Right forelimb (tissue), 1 donor: Measurements from ENCODE around the gene GLYATL2.

Source experiments
- DNase-seq: peaks from one replicate; pipeline ENCODE4 v3.0.0-alpha.2; 2018

The GLYATL2 gene, protein sequence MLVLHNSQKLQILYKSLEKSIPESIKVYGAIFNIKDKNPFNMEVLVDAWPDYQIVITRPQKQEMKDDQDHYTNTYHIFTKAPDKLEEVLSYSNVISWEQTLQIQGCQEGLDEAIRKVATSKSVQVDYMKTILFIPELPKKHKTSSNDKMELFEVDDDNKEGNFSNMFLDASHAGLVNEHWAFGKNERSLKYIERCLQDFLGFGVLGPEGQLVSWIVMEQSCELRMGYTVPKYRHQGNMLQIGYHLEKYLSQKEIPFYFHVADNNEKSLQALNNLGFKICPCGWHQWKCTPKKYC

DNA sequence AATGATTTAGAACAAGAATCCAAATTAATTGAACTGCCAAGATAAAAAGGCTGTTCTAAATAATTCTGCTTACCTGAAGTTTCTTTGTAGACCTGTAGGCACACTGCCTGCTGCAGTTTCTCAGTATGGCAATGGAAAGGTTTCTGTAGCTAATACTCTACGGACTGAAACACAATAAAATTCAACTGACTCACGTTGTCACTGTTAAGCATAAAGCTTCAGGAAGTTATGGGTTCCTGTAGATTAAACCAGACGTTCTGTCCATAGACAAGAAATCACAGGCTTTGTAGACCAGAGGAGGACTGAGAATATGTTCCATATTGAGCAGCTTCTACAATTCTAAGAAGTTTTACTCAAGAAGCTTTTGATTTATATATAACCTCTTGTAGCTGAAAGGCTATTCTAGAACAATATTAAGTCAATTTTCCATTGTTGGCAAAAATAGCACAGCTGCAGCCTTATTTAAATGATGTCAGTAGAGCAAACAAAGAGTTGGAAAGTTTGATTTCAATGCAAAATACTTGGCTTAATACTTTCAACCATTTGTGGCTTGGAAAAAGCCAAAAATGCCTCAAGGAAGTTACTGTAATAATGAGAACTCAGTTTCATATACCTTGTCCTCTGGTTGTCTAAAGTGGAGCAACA is at the start of gene GLYATL2:
GLYATL2 (minus strand) TSS at position 344 of the 645 bp plus-strand sequence. CDS start 5,092 bp downstream, outside the sequence.
- no peak for DNase-seq

DNA sequence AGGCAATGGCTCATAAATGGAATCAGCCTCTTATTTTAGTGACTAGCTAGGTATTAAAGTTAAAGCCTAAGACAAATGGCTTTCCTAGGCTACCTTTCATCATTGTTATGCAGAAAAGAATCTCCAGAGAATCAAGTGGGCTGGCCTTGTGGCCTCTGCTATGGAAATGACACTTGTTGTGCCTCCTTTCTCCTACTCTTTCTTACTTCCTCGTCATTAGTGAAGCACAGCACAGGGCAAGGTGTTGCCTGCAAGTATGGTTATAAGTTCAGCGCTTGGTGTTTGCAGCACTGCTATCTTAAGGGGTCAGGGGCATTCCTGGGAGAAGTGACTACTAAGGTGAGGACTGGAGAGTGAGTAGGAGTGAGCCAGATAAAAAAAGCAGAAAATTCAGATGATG is 49.4 kb upstream of the GLYATL2 start:
- no peak for DNase-seq

DNA sequence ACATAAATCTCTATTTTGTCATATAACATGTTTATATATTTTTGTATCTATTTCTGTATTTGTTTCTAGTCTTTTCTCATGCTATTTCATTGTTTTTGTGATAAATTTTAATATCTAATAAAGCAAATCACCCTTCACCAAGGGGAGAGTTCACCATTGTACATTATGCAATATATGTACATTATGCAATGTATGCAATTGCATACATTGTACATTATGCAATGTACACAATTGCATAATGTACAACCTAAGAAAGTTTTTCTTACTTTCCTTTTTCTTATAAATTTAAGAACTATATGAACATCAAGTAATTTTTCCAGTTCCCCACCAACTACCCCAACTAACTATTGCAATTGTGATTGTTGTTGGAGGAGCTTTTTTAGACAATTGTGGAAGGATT is 44.1 kb upstream of the GLYATL2 start:
- no peak for DNase-seq

- DNase-seq: no peak
These were observed 42.9 kb upstream of the GLYATL2 start for GRCh38 chr11:58887452-58887851.

DNA sequence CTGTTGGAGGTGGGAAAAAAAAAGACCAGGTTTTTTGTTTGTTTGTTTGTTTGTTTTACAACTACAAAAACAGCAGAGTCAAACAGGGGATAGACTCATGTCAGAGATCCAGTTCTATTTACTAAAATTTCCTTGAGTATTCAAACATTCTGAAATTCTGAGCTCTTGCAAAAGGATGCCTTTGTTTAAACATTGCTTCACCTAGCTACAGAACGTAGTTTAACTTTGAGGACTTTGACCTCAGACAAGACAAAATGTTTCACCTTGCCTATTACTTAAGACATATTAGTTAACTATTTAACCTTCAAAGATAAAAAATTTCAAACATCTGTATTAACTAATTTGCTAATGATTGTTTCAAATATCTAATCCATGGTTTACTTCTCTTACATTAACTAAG is 36.1 kb upstream of the GLYATL2 start:
- DNase-seq: no peak

DNA sequence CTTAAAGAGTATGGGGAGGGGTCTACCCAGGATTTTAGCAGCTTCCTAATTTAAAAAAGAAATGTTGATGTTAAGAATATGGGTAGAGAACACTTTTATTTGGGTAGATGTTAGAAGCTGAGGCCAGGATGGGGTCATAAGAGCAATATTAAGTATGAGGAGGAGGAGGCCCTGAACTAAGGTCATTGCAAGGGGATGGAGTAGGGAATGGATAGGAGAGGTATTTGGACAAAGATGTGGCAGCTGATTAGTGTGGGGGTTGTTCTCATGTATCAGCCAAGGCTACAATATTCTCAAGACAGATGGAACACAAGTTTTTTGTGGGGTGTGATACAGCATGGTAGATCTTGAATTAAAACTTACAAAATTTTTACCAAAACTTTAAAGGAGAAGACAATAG is 35.7 kb upstream of the GLYATL2 start:
- DNase-seq: no peak

- no peak for DNase-seq
These were observed 23.1 kb upstream of the GLYATL2 start for GRCh38 chr11:58867556-58867955.

DNA sequence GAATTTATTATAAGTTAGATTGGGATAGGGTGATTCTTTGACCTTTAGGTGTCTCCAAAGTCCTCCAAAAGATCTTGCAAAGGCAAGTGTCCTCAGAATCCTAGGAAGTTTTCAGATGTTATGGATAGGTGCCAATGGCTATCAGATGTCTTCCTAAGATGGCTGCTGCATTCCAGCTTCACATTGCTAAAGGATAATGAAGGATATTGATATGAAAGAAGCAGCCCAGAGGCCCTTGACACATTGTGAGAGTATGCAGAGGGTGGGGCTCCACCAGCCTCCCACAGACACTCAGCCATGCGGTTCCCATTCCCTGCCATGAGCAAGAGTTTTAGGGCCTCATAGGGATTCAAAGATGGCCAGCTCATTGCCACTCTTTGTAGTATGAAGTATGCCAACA is 22.3 kb upstream of the GLYATL2 start:
- no peak for DNase-seq

- no peak for DNase-seq
These were observed 19.8 kb upstream of the GLYATL2 start for GRCh38 chr11:58864335-58864734.

GRCh38 chr11:58863697-58864096 is 19.2 kb upstream of the GLYATL2 start:
- no peak for DNase-seq

- DNase-seq: no peak
These were observed 17.0 kb upstream of the GLYATL2 start for GRCh38 chr11:58861533-58861932.

DNA sequence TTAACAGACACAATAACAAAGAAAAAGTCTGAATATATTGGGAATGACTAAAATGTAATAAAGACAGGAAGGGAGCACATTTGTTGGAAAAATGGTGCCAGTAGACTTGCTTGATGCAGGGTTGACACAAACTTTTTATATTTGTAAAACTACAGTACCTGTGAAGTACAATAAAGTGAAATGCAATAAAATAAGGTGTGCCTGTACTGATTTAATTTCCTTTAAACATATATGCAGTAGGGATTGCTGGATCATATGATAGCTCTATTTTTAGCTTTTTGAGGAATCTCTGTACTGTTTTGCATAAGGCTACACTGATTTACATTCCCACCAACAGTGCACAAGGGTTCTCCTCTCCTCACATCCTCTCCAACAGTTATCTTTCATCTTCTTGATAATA is 12.3 kb upstream of the GLYATL2 start:
- DNase-seq: no peak

DNA sequence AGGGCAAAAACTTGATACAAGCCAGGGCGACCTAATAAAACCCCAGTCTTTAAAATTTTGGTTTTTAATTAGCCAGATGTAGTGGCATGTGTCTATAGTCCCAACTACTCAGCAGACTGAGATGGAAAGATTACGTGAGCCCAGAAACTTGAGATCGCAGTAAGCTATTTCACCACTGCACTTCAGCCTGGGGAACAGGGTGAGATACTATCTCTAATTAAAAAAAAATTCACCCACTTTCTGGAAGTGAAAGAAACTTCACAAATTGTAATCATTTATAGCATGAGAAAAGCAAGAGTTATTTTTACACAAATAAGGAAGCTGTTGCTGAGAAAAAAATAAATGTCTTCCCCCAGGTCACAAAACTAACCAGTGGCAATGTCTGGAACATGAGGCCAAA is 882 bp upstream of the GLYATL2 start:
- DNase-seq: no peak

DNA sequence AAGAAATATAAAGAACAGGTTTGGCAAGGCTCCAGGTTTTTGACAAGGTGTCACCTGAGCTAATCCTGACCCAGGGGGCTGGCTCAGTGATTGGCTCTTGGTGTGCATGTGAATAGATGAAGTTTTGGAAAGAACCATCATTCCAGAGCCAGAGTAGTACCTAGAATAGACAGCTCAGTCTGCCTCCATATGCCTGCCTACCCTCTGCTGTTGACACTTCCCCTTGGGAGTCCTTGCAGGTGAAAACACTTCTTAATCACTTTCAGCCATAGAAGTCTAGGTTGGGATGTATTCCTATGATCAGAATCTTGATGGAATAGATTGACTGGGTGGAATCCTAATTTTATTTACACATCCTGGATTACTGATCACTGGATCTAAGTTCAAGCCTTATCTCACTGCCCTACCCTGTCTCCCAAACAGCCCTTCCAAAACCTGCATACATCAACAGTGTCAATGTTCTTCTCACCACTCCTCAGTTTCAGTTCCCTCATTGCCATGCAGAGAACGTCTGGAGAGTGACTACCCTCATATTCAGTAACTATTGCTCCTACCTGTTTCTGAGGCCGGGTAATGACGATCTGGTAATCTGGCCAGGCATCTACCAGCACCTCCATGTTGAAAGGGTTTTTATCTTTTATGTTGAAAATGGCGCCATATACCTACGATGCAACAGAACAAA is 6.7 kb downstream of the GLYATL2 start:
- DNase-seq: no peak

DNA sequence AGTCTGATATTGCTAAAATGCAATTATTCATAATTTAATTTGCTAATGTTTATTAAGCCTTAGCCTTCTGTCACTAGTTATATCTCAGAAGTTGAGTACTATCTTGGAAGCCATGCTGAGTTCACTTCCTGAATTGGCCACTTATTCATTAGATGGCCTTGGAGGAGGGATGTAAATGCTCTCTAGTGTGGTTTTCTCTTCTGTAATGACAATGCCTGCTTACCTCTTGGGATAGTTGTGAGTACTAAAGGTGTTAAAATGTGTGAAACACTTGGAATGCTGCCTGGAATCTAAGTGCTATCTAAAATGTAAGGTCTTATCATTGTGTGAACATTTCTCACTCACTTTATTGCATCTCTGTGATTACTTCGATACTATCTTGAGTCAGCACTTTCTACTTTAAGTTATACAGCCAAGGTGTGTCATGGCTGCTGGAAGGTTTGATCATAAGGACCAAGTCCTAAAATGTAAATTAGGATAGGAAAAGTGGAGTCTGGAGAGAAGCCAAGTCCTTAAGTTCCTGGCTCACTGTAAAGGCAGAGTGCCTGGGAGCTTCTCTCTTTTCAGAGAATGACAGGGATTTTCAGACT is 12.4 kb downstream of the GLYATL2 start:
- DNase-seq: no peak

DNA sequence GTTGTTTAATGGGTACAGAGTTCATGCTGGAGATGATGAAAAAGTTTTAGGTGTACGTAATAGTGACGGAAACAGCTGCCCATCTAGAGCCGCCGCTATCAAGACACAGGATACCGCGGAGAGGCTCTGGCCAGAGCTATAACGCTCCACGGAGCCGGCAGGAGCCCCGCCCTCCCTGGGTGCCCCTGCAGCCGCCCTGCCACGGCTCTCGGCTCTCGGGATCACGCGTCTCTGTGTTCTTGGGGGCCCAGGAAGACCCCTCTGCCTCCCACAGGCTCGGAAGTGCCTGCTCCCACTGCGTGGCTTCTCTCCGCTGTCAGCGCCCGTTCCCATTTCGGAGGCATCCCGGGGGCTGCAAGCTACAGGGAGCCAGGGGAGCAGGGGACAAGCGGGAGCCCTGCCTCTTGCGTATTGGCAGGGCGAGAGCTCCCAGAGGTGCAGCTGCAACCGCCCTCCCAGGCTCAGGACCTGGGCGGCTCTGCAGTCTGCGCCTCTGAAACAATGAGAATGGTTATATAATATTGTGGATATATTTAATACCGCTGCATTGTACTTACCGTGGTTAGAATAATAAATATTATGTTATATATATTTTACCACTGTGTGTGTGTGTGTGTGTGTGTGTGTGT is 13.7 kb downstream of the GLYATL2 start:
- no peak for DNase-seq

DNA sequence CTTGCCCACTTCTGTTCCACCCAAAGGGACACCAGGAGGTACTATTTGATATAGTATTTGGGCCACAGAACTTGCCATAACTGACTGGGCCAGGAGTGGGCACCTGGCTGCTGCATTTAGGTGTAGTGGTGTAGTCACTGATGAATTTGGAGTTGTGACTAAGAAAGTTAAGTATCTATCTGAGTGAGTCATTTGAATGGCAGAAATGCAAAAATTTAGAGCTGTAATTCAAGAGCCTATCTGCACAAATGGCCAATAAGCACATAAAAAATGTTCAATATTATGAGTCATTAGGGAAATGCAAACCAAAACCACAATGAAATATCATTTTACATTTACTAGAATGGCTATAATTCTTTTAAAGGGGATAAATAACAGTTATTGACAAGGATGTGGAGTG is 14.7 kb downstream of the GLYATL2 start:
- no peak for DNase-seq

DNA sequence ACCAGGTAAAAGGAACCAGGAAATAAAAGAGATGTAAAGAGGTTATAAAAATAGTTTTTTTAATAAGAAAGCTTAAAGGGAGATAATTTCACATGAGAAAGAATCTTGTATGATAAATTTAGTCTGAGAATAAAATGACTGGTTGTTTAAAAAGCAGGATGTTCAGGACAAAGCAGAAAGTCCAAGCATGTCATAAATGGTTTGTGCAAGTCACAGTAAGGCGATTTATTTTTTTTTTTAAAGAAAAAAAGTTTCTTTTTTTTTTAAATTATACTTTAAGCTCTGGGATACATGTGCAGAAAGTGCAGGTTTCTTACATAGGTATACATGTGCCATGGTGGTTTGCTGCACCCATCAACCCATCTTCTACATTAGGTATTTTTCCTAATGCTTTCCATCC is 30.8 kb downstream of the GLYATL2 start:
- no peak for DNase-seq

DNA sequence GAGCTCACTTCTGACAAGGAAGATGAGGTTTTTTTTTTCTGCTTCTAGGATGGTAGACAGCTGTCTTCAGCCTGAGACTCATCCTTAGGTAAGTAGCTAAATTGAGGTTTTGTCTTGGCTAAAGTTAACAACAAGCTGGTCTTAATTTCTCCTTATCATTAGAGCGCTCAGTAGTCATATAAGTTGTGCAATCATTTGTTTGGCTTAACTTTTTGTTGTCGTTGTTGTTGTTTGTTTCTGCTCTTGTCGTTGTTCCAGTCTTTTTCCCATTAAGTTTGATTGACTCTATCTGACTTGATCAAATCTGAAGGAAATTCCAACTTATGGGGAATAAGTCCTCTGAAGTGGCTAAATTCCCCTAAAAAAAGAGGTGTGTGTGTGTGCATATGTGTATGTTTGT is 33.0 kb downstream of the GLYATL2 start:
- DNase-seq: no peak

DNA sequence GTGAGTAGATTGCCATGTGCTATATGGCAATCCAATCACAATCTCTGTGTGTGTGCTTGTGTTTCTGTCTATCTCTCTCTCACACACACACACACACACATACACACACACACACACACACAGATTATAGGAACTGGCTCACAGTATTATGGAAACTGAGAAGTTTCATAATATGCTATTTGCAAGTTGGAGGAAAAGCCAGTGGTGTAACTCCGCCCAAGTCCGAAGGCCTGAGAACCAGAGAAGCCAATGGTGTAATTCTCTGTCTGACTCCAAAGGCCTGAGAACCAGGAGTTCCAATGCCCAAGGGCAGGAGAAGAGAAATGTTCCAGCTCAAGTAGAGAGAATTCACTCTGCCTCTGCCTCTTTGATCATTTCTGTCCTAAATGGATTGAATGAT is 37.2 kb downstream of the GLYATL2 start:
- DNase-seq: no peak

DNA sequence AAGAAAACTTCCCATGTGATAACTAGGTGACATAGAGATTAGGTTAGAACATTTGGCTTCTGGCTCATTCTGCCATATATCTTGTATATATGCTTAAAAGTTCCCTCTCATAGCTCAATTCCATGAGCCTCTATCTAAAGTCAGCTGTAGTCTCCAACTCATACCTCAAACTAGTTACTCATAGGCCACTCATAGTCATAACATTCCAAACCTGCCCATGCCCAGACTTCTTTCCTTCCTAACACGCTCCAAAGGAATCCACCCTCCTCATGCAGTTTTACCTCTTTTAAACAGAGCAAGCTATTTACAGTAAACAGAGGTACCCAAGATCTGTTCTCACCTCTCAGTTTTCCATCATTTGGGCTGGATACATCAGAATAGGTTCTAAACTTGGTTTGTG is 39.4 kb downstream of the GLYATL2 start:
- DNase-seq: no peak

DNA sequence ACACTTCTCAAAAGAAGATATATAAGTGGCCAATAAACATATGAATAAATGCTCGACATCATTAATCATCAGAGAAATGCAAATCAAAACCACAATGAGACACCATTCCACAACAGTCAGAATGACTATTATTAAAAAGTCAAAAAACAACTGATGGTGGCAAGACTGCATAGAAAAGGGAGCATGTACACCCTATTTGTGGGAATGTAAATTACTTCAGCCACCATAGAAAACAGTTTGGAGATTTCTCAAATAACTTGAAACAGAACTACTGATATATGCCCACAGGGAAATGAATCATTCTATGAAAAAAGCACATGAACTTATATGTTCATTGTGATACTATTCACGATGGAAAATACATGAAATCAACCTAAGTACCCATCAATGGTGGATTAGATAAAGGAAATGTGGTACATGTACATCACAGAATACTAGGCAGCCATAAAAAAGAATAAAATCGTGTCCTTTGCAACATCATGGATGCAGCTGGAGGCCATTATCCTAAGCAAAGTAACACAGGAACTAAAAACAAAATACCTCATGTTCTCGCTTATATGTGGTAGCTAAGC is 42.4 kb downstream of the GLYATL2 start:
- no peak for DNase-seq

DNA sequence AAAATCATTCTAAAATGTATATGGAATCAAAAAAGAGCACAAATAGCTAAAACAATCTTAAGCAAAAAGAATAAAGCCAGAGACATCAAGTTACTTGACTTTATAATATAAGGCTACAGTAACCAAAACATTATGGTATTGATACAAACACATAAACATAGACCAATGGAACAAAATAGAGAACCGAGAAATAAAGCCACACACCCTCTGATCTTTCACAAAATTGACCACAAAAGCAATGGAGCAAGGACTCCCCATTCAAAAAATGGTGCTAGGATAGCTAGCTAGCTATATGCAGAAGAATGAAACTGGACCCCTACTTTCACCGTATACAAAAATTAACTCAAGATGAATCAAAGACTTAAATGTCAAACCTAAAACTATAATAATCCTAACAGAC is 43.2 kb downstream of the GLYATL2 start:
- DNase-seq: no peak
